Measurements from ENCODE around the gene NRXN3. TPM values are rescaled to one million over a fixed set of nuclear protein-coding genes. Genes with fewer than 3 reads are reported as not detected.

NRXN3 gene
- total RNA-seq, 1 experiment from 2014 or later = not detected

- intact Hi-C loops (cut with micrococcal nuclease) = no loop called here
- ATAC-seq (no peak), DNase-seq (ENCODE audit: low read depth, low spot score) (no peak)
- POLR2A ChIA-PET = no interaction called here
- no peaks in the 10 kb centered on the region for H3K9me2 ChIP-seq (ENCODE audit: insufficient read depth)
- no peak overlapping the region for H3K9ac ChIP-seq (ENCODE audit: low read length)
- no peaks in the 10 kb centered on the region for H3K36me3 ChIP-seq (ENCODE audit: control insufficient read depth in 1 of 2, insufficient read depth in 2 of 2, low read length in 2 of 2)
- H3K79me2 ChIP-seq (ENCODE audit: insufficient read depth, low read length) = no peaks in the 10 kb centered on the region
- H2AFZ ChIP-seq (ENCODE audit: low read depth, low read length, poor library complexity, severe bottlenecking) = no peak overlapping the region
- RAD21 ChIA-PET (ENCODE audit: low non-redundant PET in 1 of 2, low total read pairs in 2 of 2, uncharacterized antibody in 2 of 2, unreplicated experiment in 2 of 2) = no interaction called here
- TF ChIP-seq EZH2 (IDR thresholded peaks at IDR 0.05) = no peak
- TF ChIP-seq ZNF274 (IDR thresholded peaks at IDR 0.05; ENCODE audit: low read depth, low read length) = no peak
- TF ChIP-seq TCF7L2 (IDR thresholded peaks at IDR 0.05; ENCODE audit: borderline replicate concordance, extremely low read depth, insufficient read depth, insufficient read length) = no peak
- TF ChIP-seq CEBPB (IDR thresholded peaks at IDR 0.05; ENCODE audit: low read depth) = no peak
- no peak for TF ChIP-seq FOSL1 (IDR thresholded peaks at IDR 0.05; ENCODE audit: low read depth)
- no peak for TF ChIP-seq SIN3A (IDR thresholded peaks at IDR 0.05; ENCODE audit: low read depth)
- TF ChIP-seq SP1 (IDR thresholded peaks at IDR 0.05; ENCODE audit: low read depth) = no peak
- no peak for TF ChIP-seq ATF3 (IDR thresholded peaks at IDR 0.05)
- no peak for TF ChIP-seq REST (IDR thresholded peaks at IDR 0.05; ENCODE audit: low read depth)
- TF ChIP-seq RAD21 (IDR thresholded peaks at IDR 0.05; ENCODE audit: low read depth) = no peak
- TF ChIP-seq POLR2AphosphoS5 (IDR thresholded peaks at IDR 0.05; ENCODE audit: low read depth, low read length) = no peak
- no peak for TF ChIP-seq ELF1 (IDR thresholded peaks at IDR 0.05; ENCODE audit: borderline replicate concordance, low read depth)
- TF ChIP-seq EGR1 (IDR thresholded peaks at IDR 0.05; ENCODE audit: low read depth) = no peak
- no peak for TF ChIP-seq CTCF (IDR thresholded peaks at IDR 0.05 in 2 of 3, conservative IDR thresholded peaks at IDR 0.05 in 1 of 3; ENCODE audit: borderline replicate concordance in 1 of 3, insufficient read depth in 1 of 3, low read depth in 2 of 3, low read length in 2 of 3)
- TF ChIP-seq SRF (IDR thresholded peaks at IDR 0.05; ENCODE audit: low read depth) = no peak
- no peak for TF ChIP-seq POLR2A (IDR thresholded peaks at IDR 0.05; ENCODE audit: borderline replicate concordance, extremely low read depth, insufficient read depth, insufficient read length)
- TF ChIP-seq ZBTB33 (IDR thresholded peaks at IDR 0.05; ENCODE audit: extremely low read depth, insufficient replicate concordance, low read length) = no peak
- no peak for TF ChIP-seq YY1 (IDR thresholded peaks at IDR 0.05; ENCODE audit: extremely low read depth, insufficient replicate concordance, low read depth, low read length)
- no peak for TF ChIP-seq CBX3 (IDR thresholded peaks at IDR 0.05; ENCODE audit: low read depth)
- H3K9me3 ChIP-seq (ENCODE audit: control insufficient read depth in 1 of 2, insufficient read depth in 1 of 2, low read depth in 1 of 2, low read length in 2 of 2) = no peaks in the 10 kb centered on the region
- CTCF ChIA-PET = no interaction called here
- BruUV-seq (replicated peaks) = no TSS peak
- no peaks in the 10 kb centered on the region for H3K27me3 ChIP-seq (ENCODE audit: insufficient read depth, low read length)
- no peak overlapping the region for H3K4me2 ChIP-seq (ENCODE audit: low read length)
- H3K4me1 ChIP-seq (ENCODE audit: control insufficient read depth in 1 of 2, insufficient read depth in 2 of 2, low read length in 2 of 2) = no peaks in the 10 kb centered on the region
- no peak overlapping the region for H3K27ac ChIP-seq (ENCODE audit: low read depth, low read length)
- H4K20me1 ChIP-seq (ENCODE audit: insufficient read depth) = no peaks in the 10 kb centered on the region
- H3K4me3 ChIP-seq (replicated peaks in 1 of 2; ENCODE audit: low read depth in 1 of 2, low read length in 2 of 2) = no peak overlapping the region
These were observed 780.5 kb downstream of the NRXN3 start for GRCh38 chr14:78950649-78951048.

Measured in HCT116 (cell line).